Trophoblast cell (in vitro differentiated cells and primary cell): ENCODE data around the gene OR5AU1.
A peak's percentile ranks its signal among the peaks of the same experiment; 100 is the strongest.

Source experiments
- DNase-seq, 2 donors: peaks; one replicate each; pipeline ENCODE4 v3.0.0-alpha.2; 2016
- H2AFZ ChIP-seq: 2 replicates; pipeline ENCODE4 v1.6.1; 2013; ENCODE audit warnings: low read length, moderate library complexity, mild to moderate bottlenecking; ENCODE audit not compliant: insufficient read depth, poor library complexity
- H2AK5ac ChIP-seq: 2 replicates; pipeline ENCODE4 v1.6.1; 2013; ENCODE audit warnings: mild to moderate bottlenecking, low read length
- H2BK120ac ChIP-seq: 2 replicates; pipeline ENCODE4 v1.6.1; 2013; ENCODE audit warnings: low read length, mild to moderate bottlenecking, moderate library complexity; ENCODE audit not compliant: insufficient read depth, poor library complexity
- H2BK12ac ChIP-seq: 2 replicates; pipeline ENCODE4 v1.6.1; 2013; ENCODE audit warnings: mild to moderate bottlenecking, low read length, moderate library complexity
- H2BK5ac ChIP-seq: 2 replicates; pipeline ENCODE4 v1.6.1; 2013; ENCODE audit warnings: low read length, low read depth, moderate library complexity, mild to moderate bottlenecking; ENCODE audit not compliant: poor library complexity
- H3K14ac ChIP-seq: 2 replicates; pipeline ENCODE4 v1.6.1; 2013; ENCODE audit warnings: mild to moderate bottlenecking, low read length
- H3K18ac ChIP-seq: 2 replicates; pipeline ENCODE4 v1.6.1; 2013; ENCODE audit warnings: mild to moderate bottlenecking, low read length
- H3K23ac ChIP-seq: 2 replicates; pipeline ENCODE4 v1.6.1; 2013; ENCODE audit warnings: low read length
- H3K27ac ChIP-seq: 2 replicates; pipeline ENCODE4 v1.5.1; 2013; ENCODE audit warnings: low read depth, mild to moderate bottlenecking, inconsistent platforms, low read length, moderate library complexity
- H3K27me3 ChIP-seq: 2 replicates; pipeline ENCODE4 v1.6.1; 2013; ENCODE audit warnings: inconsistent platforms, mild to moderate bottlenecking, low read length, moderate library complexity; ENCODE audit not compliant: insufficient read depth
- H3K36me3 ChIP-seq, 2 experiments: 1 replicate in 1 of 2; 2 replicates in 1 of 2; pipeline ENCODE4 v1.6.1; 2013; ENCODE audit warnings: low read length in 2 of 2, mild to moderate bottlenecking in 2 of 2, moderate library complexity in 1 of 2; ENCODE audit not compliant: insufficient read depth in 2 of 2, control insufficient read depth in 1 of 2
- H3K4ac ChIP-seq: 2 replicates; pipeline ENCODE4 v1.6.1; 2013; ENCODE audit warnings: low read depth, mild to moderate bottlenecking, low read length, moderate library complexity
- H3K4me1 ChIP-seq, 2 experiments: 1 replicate in 1 of 2; 2 replicates in 1 of 2; pipeline ENCODE4 v1.6.1; 2013; ENCODE audit warnings: low read length in 2 of 2, mild to moderate bottlenecking in 2 of 2, moderate library complexity in 1 of 2; ENCODE audit not compliant: insufficient read depth in 2 of 2, control insufficient read depth in 1 of 2
- H3K4me2 ChIP-seq: 2 replicates; pipeline ENCODE4 v1.6.1; 2013; ENCODE audit warnings: inconsistent platforms, mild to moderate bottlenecking, low read length, moderate library complexity
- H3K4me3 ChIP-seq: 2 replicates; pipeline ENCODE4 v1.5.1; 2013; ENCODE audit warnings: mild to moderate bottlenecking, low read depth, low read length, inconsistent platforms
- H3K79me1 ChIP-seq: one replicate; pipeline ENCODE4 v1.6.1; 2013; ENCODE audit warnings: low read length
- H3K79me2 ChIP-seq: 2 replicates; pipeline ENCODE4 v1.6.1; 2013; ENCODE audit warnings: low read length, mild to moderate bottlenecking; ENCODE audit not compliant: control insufficient read depth, insufficient read depth, poor library complexity
- H3K9ac ChIP-seq: 2 replicates; pipeline ENCODE4 v1.6.1; 2013; ENCODE audit warnings: mild to moderate bottlenecking, low read length
- H3K9me3 ChIP-seq: 2 replicates; pipeline ENCODE4 v1.6.1; 2013; ENCODE audit warnings: low read depth, mild to moderate bottlenecking, control low read depth, inconsistent platforms, low read length; ENCODE audit not compliant: insufficient read depth
- H4K12ac ChIP-seq: 2 replicates; pipeline ENCODE4 v1.6.1; 2013; ENCODE audit warnings: low read depth, mild to moderate bottlenecking, low read length, moderate library complexity
- H4K8ac ChIP-seq: 2 replicates; pipeline ENCODE4 v1.6.1; 2013; ENCODE audit warnings: low read depth, mild to moderate bottlenecking, low read length, moderate library complexity
- H4K91ac ChIP-seq: one replicate; pipeline ENCODE4 v1.6.1; 2013; ENCODE audit warnings: low read depth, mild to moderate bottlenecking, low read length, moderate library complexity
- WGBS: extraction: QIAGEN DNeasy Blood & Tissue Kit; methylation state at CpG from one replicate; pipeline ENCODE4 v1.1.7; 2013; ENCODE audit warnings: missing lambda C conversion rate; ENCODE audit not compliant: insufficient read length, insufficient coverage; ENCODE audit errors: extremely low coverage; 5-methylcytosine and 5-hydroxymethylcytosine counted together

Gene OR5AU1

DNA sequence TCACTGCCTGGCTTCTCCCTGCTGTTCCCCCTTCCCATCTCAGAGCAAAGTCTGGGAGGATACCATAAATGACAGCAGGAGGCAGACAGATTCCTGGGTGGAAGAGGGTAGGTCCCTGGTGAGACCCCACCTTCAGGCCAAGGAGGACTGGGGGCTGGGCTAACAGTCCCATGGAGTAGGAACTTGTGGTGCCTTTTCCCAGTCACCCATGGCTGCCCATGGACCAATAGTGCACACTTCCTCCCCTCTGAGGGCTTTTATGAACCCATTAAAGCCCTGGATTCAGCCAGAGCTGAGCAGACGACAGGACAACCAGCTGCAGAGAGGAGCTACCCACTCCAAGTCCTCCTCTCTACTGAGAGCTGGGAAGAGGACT, 36.6 kb upstream of the OR5AU1 start:
- H3K27ac ChIP-seq = no peak overlapping the region
- H4K91ac ChIP-seq = no peak overlapping the region
- peaks cover 4 to 6% of the 10 kb centered on the region in 2 experiments for H3K4me1 ChIP-seq
- H3K18ac ChIP-seq = no peak overlapping the region
- H2BK12ac ChIP-seq = no peak overlapping the region
- no peak overlapping the region for H4K12ac ChIP-seq
- no peak overlapping the region for H2AK5ac ChIP-seq
- DNase-seq = no peak
- no peak overlapping the region for H3K9ac ChIP-seq
- no peak overlapping the region for H4K8ac ChIP-seq
- no peak overlapping the region for H3K4me2 ChIP-seq
- WGBS = no CpG with 5 or more reads among the region's 1 CpG
- H3K4me3 ChIP-seq = no peak overlapping the region
- no peak overlapping the region for H2BK120ac ChIP-seq
- H3K14ac ChIP-seq = no peak overlapping the region
- no peak overlapping the region for H3K23ac ChIP-seq
- H2BK5ac ChIP-seq = no peak overlapping the region
- peaks cover 4% of the 10 kb centered on the region for H3K9me3 ChIP-seq
- no peaks in the 10 kb centered on the region for H3K79me1 ChIP-seq
- H3K4ac ChIP-seq = no peak overlapping the region
- H3K36me3 ChIP-seq = no peaks in the 10 kb centered on the region
- H3K79me2 ChIP-seq = no peaks in the 10 kb centered on the region
- H2AFZ ChIP-seq = no peak overlapping the region
- H3K27me3 ChIP-seq = no peaks in the 10 kb centered on the region

DNA sequence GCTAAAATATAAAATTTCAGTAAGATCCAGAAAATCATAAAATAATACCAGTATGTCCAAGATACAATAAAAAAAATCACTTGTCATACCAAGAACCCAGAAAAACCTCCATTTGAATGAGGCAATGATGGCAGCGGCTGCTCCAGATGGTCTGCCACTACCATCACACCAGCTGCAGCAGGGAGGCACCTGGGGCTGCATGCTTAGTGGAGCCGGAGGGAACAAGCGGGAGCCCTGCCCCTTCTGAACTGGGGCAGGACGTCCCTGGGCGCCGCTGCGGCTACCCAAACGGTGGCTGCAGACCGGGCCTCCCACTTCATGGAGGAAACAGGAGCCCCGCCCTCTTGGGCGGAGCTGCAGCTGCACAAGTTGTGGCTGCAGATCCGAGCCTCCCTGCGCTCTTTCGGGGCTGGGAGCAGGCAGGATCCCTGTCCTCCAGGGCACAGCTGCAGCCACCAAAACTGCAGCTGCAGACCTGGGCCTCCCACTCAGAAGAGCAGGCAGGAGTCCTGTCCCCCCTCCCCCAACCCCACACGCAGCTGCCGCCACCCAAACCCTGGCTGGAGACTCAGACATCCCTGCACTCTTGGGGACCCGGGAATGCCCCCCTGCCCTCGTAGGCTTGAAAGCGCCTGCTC, 36.1 kb upstream of the OR5AU1 start:
- Histone ChIP-seq H2AFZ (peak overlapping the region; percentile 69), H3K27ac (no peak overlapping the region), H3K79me1 (no peaks in the 10 kb centered on the region), H3K79me2 (no peaks in the 10 kb centered on the region), H2BK12ac (no peak overlapping the region), H3K4me1 (peaks cover 4 to 6% of the 10 kb centered on the region in 2 experiments), H3K4me2 (peak overlapping the region; percentile 20), H3K14ac (no peak overlapping the region), H3K4ac (no peak overlapping the region), H2BK120ac (no peak overlapping the region), H3K9ac (no peak overlapping the region), H2BK5ac (no peak overlapping the region), H3K9me3 (peaks cover 4% of the 10 kb centered on the region), H4K8ac (no peak overlapping the region), H4K12ac (no peak overlapping the region), H2AK5ac (no peak overlapping the region), H3K36me3 (no peaks in the 10 kb centered on the region), H3K27me3 (no peaks in the 10 kb centered on the region), H3K18ac (no peak overlapping the region), H4K91ac (no peak overlapping the region), H3K23ac (no peak overlapping the region), H3K4me3 (no peak overlapping the region)
- no CpG with 5 or more reads among the region's 19 CpGs for WGBS
- peak; percentile 69 to 80 for DNase-seq

DNA sequence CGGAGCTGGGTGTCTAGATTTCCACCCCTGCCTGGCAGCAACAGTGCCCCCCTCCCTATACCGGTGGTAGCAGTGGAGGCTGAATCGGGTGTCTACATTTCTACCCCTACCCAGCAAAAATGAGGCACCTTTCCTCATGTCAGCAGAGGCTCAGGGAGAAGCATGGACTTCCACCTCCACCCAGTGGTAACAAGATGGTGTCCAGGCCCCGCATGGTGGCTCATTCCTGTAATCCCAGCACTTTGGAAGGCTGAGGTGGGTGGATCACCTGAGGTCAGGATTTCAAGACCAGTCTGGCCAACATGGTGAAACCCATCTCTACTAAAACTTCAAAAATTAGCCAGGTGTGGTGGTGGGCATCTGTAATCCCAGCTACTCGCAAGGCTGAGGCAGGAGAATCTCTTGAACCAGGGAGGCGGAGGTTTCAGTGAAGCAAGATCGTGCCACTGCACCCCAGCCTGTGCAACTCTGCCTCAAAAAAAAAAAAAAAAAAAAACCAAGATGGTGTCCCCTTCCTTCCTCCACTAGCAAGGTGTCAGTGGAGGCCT, 35.5 kb upstream of the OR5AU1 start:
- H4K91ac ChIP-seq = no peak overlapping the region
- WGBS = no CpG with 5 or more reads among the region's 7 CpGs

DNA sequence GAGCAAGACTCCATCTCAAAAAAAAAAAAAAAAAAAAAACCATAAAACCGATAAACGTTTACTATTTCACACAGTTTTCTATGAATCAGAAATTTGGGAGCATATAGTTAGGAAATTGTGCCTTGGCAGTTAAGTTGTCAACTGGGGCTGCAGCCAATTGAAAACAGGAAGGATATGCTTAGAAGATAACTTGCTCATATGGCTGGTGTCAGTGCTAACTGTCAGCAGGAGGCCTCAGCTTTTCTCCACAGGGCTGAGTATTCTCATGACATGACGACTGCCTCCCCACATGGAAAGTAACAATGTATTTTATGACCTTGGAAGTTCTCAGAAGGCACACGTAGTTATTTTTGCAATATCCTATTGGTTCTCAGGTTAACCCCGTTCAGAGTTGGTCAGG, 29.6 kb upstream of the OR5AU1 start:
- Histone ChIP-seq H2BK5ac (no peak overlapping the region), H3K79me2 (no peaks in the 10 kb centered on the region), H3K79me1 (no peaks in the 10 kb centered on the region), H4K8ac (no peak overlapping the region), H4K91ac (no peak overlapping the region), H3K36me3 (no peaks in the 10 kb centered on the region), H4K12ac (no peak overlapping the region), H3K4ac (no peak overlapping the region), H3K9me3 (peaks cover 4% of the 10 kb centered on the region), H2AFZ (no peak overlapping the region), H3K4me2 (no peak overlapping the region), H2AK5ac (no peak overlapping the region), H3K4me3 (no peak overlapping the region), H3K9ac (no peak overlapping the region), H3K18ac (no peak overlapping the region), H3K23ac (no peak overlapping the region), H2BK120ac (no peak overlapping the region), H3K27me3 (no peaks in the 10 kb centered on the region), H3K14ac (no peak overlapping the region), H3K4me1 (no peaks in the 10 kb centered on the region), H2BK12ac (no peak overlapping the region), H3K27ac (no peak overlapping the region)
- DNase-seq = no peak
- WGBS = 100% methylated on average over 2 of the region's 5 CpGs

More for the DNA sequence above, 35.5 kb upstream of the OR5AU1 start:
- H3K79me2 ChIP-seq = no peaks in the 10 kb centered on the region
- no peaks in the 10 kb centered on the region for H3K27me3 ChIP-seq
- no peak overlapping the region for H3K14ac ChIP-seq
- H3K4me1 ChIP-seq = peaks cover 4 to 6% of the 10 kb centered on the region in 2 experiments
- H2AK5ac ChIP-seq = no peak overlapping the region
- no peaks in the 10 kb centered on the region for H3K79me1 ChIP-seq
- H3K18ac ChIP-seq = no peak overlapping the region
- H4K8ac ChIP-seq = no peak overlapping the region
- H2BK5ac ChIP-seq = no peak overlapping the region
- H2BK120ac ChIP-seq = no peak overlapping the region
- H3K4me2 ChIP-seq = no peak overlapping the region
- no peak for DNase-seq
- no peak overlapping the region for H3K4me3 ChIP-seq
- H4K12ac ChIP-seq = no peak overlapping the region
- H3K27ac ChIP-seq = no peak overlapping the region
- H2BK12ac ChIP-seq = no peak overlapping the region
- no peak overlapping the region for H3K23ac ChIP-seq
- no peak overlapping the region for H3K4ac ChIP-seq
- peaks cover 4% of the 10 kb centered on the region for H3K9me3 ChIP-seq
- no peaks in the 10 kb centered on the region for H3K36me3 ChIP-seq
- H2AFZ ChIP-seq = no peak overlapping the region
- H3K9ac ChIP-seq = no peak overlapping the region
